ENCODE measurements around the gene LSM14B.

DNA sequence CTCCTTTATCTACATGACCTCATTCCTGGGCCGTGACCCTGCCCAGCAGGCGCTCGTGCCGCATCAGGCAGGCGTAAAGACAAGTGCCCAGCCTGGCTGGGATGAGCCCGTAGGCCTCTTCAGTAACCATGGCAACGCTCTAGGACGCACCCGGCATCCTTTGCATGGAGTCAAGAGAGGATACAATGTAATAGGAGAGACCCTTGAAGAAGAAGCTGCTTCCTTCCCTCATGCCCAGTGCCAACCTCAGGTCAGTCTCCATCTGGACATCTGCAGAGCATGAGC is 5.0 kb upstream of the LSM14B start:
- TF ChIP-seq, protein P1, sequence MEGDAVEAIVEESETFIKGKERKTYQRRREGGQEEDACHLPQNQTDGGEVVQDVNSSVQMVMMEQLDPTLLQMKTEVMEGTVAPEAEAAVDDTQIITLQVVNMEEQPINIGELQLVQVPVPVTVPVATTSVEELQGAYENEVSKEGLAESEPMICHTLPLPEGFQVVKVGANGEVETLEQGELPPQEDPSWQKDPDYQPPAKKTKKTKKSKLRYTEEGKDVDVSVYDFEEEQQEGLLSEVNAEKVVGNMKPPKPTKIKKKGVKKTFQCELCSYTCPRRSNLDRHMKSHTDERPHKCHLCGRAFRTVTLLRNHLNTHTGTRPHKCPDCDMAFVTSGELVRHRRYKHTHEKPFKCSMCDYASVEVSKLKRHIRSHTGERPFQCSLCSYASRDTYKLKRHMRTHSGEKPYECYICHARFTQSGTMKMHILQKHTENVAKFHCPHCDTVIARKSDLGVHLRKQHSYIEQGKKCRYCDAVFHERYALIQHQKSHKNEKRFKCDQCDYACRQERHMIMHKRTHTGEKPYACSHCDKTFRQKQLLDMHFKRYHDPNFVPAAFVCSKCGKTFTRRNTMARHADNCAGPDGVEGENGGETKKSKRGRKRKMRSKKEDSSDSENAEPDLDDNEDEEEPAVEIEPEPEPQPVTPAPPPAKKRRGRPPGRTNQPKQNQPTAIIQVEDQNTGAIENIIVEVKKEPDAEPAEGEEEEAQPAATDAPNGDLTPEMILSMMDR (IDR thresholded peaks at IDR 0.05), result no peak
- no peak for TF ChIP-seq POLR2A (IDR thresholded peaks at IDR 0.05)

Measured in right lobe of liver (tissue), 4 donors.